Ishikawa (cell line): Measurements from ENCODE around the gene FBXO41.

Source experiments
- CEBPB ChIP-seq: IDR thresholded peaks from 2 replicates; pipeline ENCODE4 v1.6.1; 2012
- CREB1 ChIP-seq: IDR thresholded peaks from 2 replicates; pipeline ENCODE4 v1.6.1; 2012; ENCODE audit warnings: low read depth
- EGR1 ChIP-seq: IDR thresholded peaks from 2 replicates; pipeline ENCODE4 v1.6.1; 2012
- EP300 ChIP-seq: IDR thresholded peaks from 2 replicates; pipeline ENCODE4 v1.6.1; 2012; ENCODE audit warnings: borderline replicate concordance
- FOXM1 ChIP-seq: IDR thresholded peaks from 2 replicates; pipeline ENCODE4 v1.6.1; 2012; ENCODE audit warnings: low read depth, borderline replicate concordance
- MAX ChIP-seq: IDR thresholded peaks from 2 replicates; pipeline ENCODE4 v1.6.1; 2012
- NFIC ChIP-seq: IDR thresholded peaks from 2 replicates; pipeline ENCODE4 v1.6.1; 2012
- RAD21 ChIP-seq: IDR thresholded peaks from 2 replicates; pipeline ENCODE4 v1.6.1; 2012; ENCODE audit warnings: low read depth
- REST ChIP-seq: IDR thresholded peaks from 2 replicates; pipeline ENCODE4 v1.6.1; 2012; ENCODE audit warnings: low read depth, mild to moderate bottlenecking
- TAF1 ChIP-seq: IDR thresholded peaks from 2 replicates; pipeline ENCODE4 v1.6.1; 2012; ENCODE audit warnings: low read depth, mild to moderate bottlenecking
- TCF12 ChIP-seq: IDR thresholded peaks from 2 replicates; pipeline ENCODE4 v1.6.1; 2012; ENCODE audit warnings: low read depth
- TEAD4 ChIP-seq: IDR thresholded peaks from 2 replicates; pipeline ENCODE4 v1.6.1; 2012
- USF1 ChIP-seq: IDR thresholded peaks from 2 replicates; pipeline ENCODE4 v1.6.1; 2012
- YY1 ChIP-seq: IDR thresholded peaks from 2 replicates; pipeline ENCODE4 v1.6.1; 2012; ENCODE audit warnings: low read depth
- ZBTB7A ChIP-seq: IDR thresholded peaks from 2 replicates; pipeline ENCODE4 v1.6.1; 2012; ENCODE audit warnings: low read depth

Gene FBXO41

GRCh38 chr2:73250872-73251846 is 33.1 kb downstream of the FBXO41 start:
- TF ChIP-seq NFIC (no peak), USF1 (no peak), EGR1 (no peak), ZBTB7A (no peak), YY1 (no peak), MAX (no peak), FOXM1 (no peak)

GRCh38 chr2:73249636-73250035 is 34.6 kb downstream of the FBXO41 start:
- no peak for TF ChIP-seq TAF1
- no peak for TF ChIP-seq RAD21
- TF ChIP-seq CEBPB, result no peak
- TF ChIP-seq USF1, result no peak
- TF ChIP-seq TEAD4, result no peak
- TF ChIP-seq REST, result no peak
- TF ChIP-seq TCF12, result no peak
- TF ChIP-seq YY1, result no peak
- TF ChIP-seq ZBTB7A, result no peak
- no peak for TF ChIP-seq CREB1
- TF ChIP-seq EGR1, result no peak
- no peak for TF ChIP-seq NFIC
- no peak for TF ChIP-seq MAX
- TF ChIP-seq FOXM1, result no peak
- TF ChIP-seq EP300, result no peak

GRCh38 chr2:73246850-73247249 is 37.4 kb downstream of the FBXO41 start:
- TF ChIP-seq EP300 (no peak), CREB1 (no peak), NFIC (no peak), EGR1 (no peak)

- TF ChIP-seq TAF1, result no peak
- no peak for TF ChIP-seq CREB1
- no peak for TF ChIP-seq ZBTB7A
- TF ChIP-seq REST, result no peak
- no peak for TF ChIP-seq NFIC
- no peak for TF ChIP-seq MAX
- no peak for TF ChIP-seq EP300
- no peak for TF ChIP-seq FOXM1
- no peak for TF ChIP-seq CEBPB
- no peak for TF ChIP-seq YY1
- no peak for TF ChIP-seq USF1
- no peak for TF ChIP-seq TCF12
- no peak for TF ChIP-seq RAD21
- TF ChIP-seq TEAD4, result no peak
- no peak for TF ChIP-seq EGR1
These were observed 39.7 kb downstream of the FBXO41 start for GRCh38 chr2:73244580-73244979.

- no peak for TF ChIP-seq USF1
- TF ChIP-seq TEAD4, result no peak
- no peak for TF ChIP-seq TCF12
- TF ChIP-seq NFIC, result no peak
- TF ChIP-seq RAD21, result no peak
- no peak for TF ChIP-seq EP300
- no peak for TF ChIP-seq TAF1
These were observed 40.3 kb downstream of the FBXO41 start for GRCh38 chr2:73243884-73244570.
